HG02642 (cell line): Measurements from ENCODE around the gene FBXO33.

Experiments
- ATAC-seq: cut with Tn5 transposase; IDR thresholded peaks from one replicate; pipeline ENCODE4 v1.9.1; 2021; ENCODE audit warnings: mild to moderate bottlenecking; ENCODE audit not compliant: unreplicated experiment, poor library complexity

FBXO33 gene

DNA sequence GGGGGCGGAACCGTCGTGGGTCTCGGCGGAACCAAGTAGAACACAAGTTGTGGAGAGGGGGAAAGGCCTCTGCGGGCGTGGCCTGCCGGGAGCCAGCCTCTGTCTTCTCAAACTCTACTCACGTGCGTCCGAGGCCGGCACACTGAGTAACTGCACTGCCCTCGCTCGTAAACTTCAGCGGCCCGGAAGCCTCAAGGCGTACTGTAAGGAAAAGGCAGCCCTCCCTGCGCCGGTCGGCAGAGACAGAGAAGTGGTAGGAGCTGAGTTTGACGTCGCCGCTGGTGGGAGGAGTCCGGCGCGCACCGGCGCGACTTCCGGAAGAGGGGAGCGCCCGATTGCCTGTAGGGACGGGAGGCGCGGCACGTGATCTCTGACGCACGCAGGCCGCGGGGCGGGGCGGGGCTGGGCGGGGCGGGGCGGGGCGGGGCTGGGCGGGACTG lies at the start of gene FBXO33:
Gene FBXO33 (minus strand): TSS at position 255 of the 440 bp plus-strand sequence. CDS start 271 bp downstream, outside the sequence.
- ATAC-seq: peak; percentile 89

GRCh38 chr14:39474416-39474911 lies 42.2 kb upstream of the FBXO33 start:
- ATAC-seq: peak; percentile 98

- ATAC-seq: no peak
Measured at GRCh38 chr14:39472078-39472477, 39.8 kb upstream of the FBXO33 start.

- peak; percentile 98 for ATAC-seq
Measured at GRCh38 chr14:39469094-39469710, 37.0 kb upstream of the FBXO33 start.

DNA sequence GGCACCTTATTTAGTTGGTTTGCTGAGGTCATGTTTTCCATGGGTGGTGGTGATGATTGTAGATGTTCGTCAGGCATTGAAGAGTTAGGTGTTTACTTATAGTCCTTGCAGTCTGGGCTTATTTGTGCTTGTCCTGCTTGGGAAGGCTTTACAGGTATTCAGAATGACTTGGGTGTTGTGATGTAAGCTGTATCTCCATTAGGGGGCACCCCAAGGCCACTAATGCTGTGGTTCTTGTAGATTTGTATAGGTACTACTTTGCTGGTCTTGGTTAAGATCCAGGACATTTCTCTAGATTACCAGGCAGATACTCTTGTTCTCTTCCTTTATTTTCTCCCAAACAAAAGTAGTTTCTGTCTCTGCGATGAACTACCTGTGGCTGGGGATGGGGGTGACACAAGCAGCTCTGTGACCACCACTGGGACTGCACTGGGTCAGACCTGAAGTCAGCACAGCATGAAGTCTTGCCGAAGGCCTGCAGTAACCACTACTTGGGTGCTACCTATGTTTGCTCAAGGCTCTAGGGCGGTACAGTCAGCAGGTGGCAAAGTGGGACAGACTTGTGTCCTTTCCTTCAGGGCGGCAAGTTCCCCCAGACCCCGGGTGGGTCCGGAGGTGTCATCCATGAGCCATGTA lies 35.8 kb upstream of the FBXO33 start:
- peak; percentile 62 for ATAC-seq

DNA sequence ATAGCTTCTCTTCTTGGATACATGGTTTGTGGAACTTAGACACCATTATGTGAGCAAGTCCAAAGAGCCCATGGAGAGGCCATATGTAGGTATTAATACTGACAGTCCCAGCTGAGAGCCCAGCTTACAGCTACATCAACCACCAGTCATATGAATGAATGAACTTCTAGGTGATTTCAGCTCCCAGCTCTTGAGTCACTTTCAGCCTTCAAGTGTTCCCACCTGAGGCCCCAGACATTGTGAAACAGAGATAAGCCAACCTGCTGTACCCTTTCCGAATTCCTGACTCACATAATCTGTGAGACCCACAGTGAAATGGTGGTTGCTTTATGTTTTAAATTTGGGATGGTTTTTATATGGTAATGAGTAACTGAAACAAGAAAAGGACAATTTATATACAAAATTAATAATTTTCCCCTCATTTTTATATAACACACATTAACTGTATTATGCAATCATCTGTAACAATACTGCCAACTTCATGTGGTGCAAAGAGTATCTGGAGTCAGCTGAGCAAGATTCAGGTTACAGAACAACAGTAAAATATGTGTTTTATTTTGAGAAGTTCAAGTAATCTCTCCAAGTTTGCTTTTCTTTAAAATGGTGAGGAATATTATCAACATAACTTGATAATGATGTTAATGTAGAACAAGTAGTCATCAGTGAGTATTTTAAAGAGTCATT lies 27.7 kb upstream of the FBXO33 start:
- no peak for ATAC-seq

GRCh38 chr14:39456702-39457250 lies 24.5 kb upstream of the FBXO33 start:
- no peak for ATAC-seq

- no peak for ATAC-seq
Measured at GRCh38 chr14:39454906-39455539, 22.8 kb upstream of the FBXO33 start.

DNA sequence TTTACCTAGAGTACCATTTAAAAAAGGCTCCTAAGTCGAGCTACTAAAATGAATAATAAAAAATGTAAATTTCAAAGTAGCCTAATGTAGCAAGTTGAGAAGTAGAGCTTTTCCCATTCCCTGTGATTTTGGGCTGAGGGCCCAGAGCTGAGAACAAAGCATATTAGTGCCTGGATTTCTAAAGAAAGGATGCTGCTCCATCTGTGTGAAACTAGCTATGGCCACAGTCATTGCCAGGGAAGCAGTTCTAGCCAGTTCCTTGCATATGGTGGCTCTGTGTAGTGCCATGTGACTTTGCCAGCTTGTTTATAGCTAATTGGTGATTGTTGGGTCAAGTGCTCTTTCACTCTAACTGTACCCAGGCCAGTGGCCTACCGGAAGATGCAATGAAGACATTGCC lies 20.4 kb upstream of the FBXO33 start:
- no peak for ATAC-seq

DNA sequence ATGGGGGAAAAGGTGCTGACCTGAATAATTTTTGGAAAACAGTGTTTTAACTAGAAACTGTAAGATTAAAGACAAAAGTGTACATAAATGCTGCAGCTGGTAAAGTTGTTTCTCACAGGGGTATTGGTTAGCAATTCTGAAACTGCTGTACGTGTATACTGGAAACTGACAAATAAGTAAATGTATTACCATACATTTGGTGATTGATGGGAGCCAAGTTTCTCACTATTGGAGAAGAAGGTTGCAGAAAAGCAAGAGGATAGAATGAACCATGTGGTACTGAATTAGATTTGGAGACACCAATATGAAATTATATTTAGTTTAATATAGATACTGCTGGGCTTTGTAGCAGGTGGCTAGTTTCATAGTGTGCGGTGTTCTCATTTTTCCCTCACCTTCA lies 19.6 kb upstream of the FBXO33 start:
- ATAC-seq: no peak

GRCh38 chr14:39447175-39447661 lies 15.0 kb upstream of the FBXO33 start:
- ATAC-seq: no peak

DNA sequence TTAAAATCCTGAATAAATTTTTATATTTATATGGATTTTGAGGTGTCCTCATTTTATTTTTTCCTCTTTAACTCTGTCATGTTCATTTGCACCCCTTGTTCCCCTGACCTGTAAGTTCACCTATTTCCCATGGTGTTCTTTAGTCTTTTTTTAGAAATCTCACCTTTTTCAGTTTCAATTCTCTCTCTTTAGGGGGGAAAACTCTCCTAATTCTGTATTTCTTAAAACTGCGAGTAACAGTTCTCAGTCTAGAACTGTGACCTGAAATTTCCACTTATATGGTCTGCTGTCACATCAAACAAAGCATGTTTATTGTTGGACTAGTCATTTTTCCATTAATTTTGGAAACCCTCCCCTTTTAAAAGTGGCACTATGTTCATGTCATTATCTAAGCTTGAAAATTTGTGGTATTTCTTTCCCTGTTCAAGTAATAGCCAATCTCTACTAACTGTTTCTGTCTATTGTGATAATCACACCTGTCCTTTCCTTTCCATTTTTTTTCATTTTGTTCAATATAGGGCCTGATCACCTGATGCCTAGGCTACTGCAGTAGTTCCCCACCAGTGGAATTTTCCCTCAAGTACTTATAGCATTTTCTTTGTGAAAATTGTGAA lies 14.0 kb upstream of the FBXO33 start:
- peak; percentile 59 for ATAC-seq

DNA sequence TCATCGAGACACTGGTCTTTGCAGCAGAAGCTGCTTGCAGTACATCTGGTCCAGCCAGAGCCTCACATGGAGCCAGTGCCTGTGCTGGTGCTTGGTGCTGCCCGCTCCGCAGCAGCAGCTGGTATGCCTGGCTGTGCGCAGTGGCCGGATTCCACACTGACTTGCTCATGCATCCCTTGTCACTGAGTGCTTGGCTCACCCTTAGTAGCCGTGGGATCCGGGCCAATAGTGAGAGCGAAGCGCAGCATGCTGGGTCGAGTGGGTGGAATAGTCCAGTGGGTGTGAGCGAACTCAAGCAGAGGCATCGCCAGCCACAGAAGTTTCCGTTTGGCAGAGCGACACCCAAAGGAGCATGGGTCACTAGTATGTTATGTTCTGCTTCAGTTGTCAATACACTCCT lies 10.1 kb upstream of the FBXO33 start:
- no peak for ATAC-seq

DNA sequence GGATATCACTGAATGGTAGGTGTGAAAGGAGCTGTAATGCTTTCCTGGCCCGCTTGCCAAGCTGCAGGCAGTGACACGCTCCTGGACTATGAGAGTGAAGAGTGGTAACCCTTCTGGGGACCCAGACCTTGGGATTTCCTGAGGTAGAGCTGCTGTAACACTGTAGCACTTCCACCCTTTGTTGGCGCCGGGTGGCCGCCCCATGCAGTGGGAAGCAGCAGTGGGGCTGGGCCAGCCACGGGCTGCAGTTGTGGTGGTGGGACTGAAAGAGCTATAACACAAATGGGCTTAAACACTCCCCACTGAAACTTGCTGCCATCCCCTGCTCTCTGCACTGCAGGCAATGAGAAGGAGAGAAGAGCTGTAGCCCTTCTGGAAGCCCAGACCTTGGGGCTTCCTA lies 9.6 kb upstream of the FBXO33 start:
- ATAC-seq: no peak

DNA sequence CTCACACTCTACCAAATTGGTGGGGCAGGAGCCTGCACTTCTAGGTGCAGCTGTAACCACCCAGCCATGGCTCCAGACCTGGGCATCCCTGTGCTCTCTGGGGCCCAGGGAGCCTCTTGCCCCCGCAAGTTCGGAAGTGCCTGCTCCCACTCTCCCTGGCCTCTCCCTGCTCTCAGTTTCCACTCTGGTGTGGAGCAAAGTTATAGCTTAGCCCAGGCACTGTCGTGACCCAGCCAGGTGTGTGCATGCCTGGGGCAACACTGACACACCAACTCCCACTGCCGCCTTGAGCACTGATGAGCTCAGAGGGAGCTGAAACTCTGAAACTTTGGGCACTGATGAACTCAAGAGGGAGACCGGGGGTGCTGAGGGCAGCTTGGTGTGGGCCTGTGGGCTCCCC lies 8.7 kb upstream of the FBXO33 start:
- no peak for ATAC-seq

GRCh38 chr14:39435241-39435640 lies 3.0 kb upstream of the FBXO33 start:
- no peak for ATAC-seq

DNA sequence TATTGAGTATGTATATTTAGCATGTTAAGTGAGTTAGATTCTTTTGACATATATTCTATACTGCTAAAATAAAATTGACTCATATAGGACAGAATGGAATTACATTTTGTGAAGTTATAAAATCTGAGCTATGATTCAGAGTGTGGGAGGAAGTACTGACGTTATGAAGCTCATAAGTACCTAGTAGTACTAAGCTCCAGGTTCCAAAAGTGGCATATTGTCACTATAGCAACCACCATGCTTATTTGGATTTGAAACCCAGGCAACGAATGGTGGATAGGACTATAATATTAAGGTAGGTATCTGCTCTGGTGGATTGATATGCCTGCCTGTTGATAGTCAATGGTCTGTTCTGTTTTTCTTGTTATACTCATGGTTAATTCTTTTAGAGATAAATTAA lies 2.2 kb upstream of the FBXO33 start:
- ATAC-seq: no peak

DNA sequence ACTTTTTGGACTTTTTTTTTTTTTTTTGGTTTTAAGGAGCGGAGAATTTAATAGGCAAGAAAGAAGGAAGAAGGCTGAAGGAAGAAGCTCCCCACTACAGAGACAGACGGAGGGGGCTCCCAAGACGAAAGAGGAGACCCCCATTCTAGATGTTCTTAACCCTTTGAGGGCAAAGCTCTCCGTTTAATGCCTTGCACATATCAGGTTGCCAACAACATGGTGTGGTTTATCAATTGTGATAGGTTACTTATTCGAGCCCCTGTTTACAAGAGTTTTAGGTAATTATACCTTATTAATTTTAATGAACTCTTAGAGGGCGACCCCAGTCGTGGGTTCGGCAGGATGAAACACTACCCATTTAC lies 1.2 kb upstream of the FBXO33 start:
- ATAC-seq: no peak

DNA sequence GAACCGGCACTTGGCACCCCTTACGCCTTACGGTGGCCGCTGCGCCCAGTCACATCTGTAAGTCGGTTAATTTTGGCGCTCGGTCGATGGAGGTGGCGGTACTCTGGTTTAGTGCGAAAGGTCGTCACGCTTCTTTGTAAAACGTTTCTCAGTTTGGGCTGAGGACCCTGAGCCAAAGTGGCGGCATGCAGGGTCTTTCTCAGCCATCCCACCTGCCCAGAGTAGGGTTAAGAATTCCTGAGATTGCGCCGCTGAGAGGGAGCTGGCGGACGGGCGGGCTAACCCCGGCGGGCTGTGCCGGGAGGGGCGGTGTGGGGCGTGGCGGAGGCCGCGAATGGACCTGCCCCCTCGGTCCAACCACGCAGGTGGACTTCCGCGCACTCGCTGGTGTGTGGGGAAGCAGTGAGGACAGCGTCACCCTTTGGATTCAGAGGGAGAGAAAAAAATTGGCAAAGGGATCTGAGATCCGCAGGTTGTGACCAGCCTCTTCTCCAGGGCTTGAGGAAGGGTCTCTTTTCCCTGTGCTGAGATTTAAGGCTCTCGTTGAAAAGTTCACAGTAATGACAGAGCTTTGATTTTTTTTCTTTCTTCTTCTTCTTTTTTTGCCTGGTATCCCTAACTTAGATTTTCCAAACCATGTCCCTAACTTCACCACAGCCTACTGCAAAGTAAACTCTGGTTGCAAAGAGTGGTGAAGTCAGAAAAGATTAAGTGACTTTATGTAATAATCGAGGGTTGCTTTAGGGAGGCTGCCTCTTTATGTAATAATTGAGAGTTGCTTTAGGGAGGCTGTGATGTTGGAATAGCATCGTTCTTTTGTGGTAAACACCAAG lies 602 bp upstream of the FBXO33 start:
- ATAC-seq: peak; percentile 71
